PC-9 (cell line): Measurements from ENCODE around the gene SLPI. TPM values are rescaled to one million over a fixed set of nuclear protein-coding genes. Genes with fewer than 3 reads are reported as not detected.

ENCODE experiments used
- Bru-seq: library from RNA; stranded (reverse); fragments of 400-500 nt; gene quantifications from one replicate; lab custom pipeline; 2021; lab: Mats Ljungman, UMichigan
- BruChase-seq, 2 experiments: library from RNA; stranded (reverse); fragments of 400-500 nt; gene quantifications; one replicate each; lab custom pipeline; 2021; lab: Mats Ljungman, UMichigan
- BruUV-seq: library from RNA; stranded (reverse); fragments of 400-500 nt; replicated peaks from 2 replicates; lab custom pipeline; 2021; lab: Mats Ljungman, UMichigan
- CTCF ChIA-PET: fragments of 300-600 bp; sonication (Branson Sonifier 250); formaldehyde crosslinking; loops from one replicate; lab custom pipeline; 2022; ENCODE audit warnings: antibody characterized with exemption; lab: Charles Lee
- POLR2A ChIA-PET: fragments of 300-600 bp; sonication (Branson Sonifier 250); formaldehyde crosslinking; loops from one replicate; lab custom pipeline; 2022; ENCODE audit warnings: antibody characterized with exemption; ENCODE audit not compliant: unreplicated experiment; lab: Charles Lee
- DNase-seq, 2 experiments: peaks; one replicate each; pipeline versions ENCODE4 v3.0.0 to v3.0.0-alpha.2; 2015 to 2022; ENCODE audit warnings: mixed read lengths in 1 of 2
- H2AFZ ChIP-seq: fragments of 200-600 bp; sonication (generic); 2 replicates; pipeline ENCODE4 v1.8.1; 2017; ENCODE audit warnings: antibody characterized with exemption
- H3F3A ChIP-seq: fragments of 200-600 bp; sonication (generic); 2 replicates; pipeline ENCODE4 v1.8.1; 2017; ENCODE audit warnings: antibody characterized with exemption, mild to moderate bottlenecking, low read depth; ENCODE audit not compliant: insufficient read depth
- H3K27ac ChIP-seq: fragments of 200-600 bp; sonication (generic); 2 replicates; pipeline ENCODE4 v1.6.1; 2016; ENCODE audit warnings: mixed run types
- H3K27me3 ChIP-seq: fragments of 200-600 bp; sonication (generic); 2 replicates; pipeline ENCODE4 v1.6.1; 2016; ENCODE audit warnings: low read depth, mixed run types; ENCODE audit not compliant: insufficient read depth
- H3K36me3 ChIP-seq: fragments of 200-600 bp; sonication (generic); 2 replicates; pipeline ENCODE4 v1.6.1; 2016; ENCODE audit warnings: low read depth, mixed run types
- H3K4me1 ChIP-seq: fragments of 200-600 bp; sonication (generic); replicated peaks from 2 replicates; pipeline ENCODE4 v1.6.1; 2016; ENCODE audit warnings: mixed run types; ENCODE audit not compliant: insufficient read depth
- H3K4me2 ChIP-seq: fragments of 200-600 bp; sonication (generic); 2 replicates; pipeline ENCODE4 v1.6.1; 2017; ENCODE audit warnings: mixed run types
- H3K4me3 ChIP-seq: fragments of 200-600 bp; sonication (generic); 2 replicates; pipeline ENCODE4 v1.6.1; 2016; ENCODE audit warnings: mixed run types
- H3K79me2 ChIP-seq: fragments of 200-600 bp; sonication (generic); 2 replicates; pipeline ENCODE4 v1.6.1; 2017; ENCODE audit warnings: low read depth, mixed run types
- H3K9me2 ChIP-seq: fragments of 200-600 bp; sonication (generic); 2 replicates; pipeline ENCODE4 v1.8.1; 2017; ENCODE audit warnings: mild to moderate bottlenecking; ENCODE audit not compliant: insufficient read depth
- H3K9me3 ChIP-seq: fragments of 200-600 bp; sonication (generic); 2 replicates; pipeline ENCODE4 v1.8.1; 2016; ENCODE audit warnings: low read depth; ENCODE audit not compliant: insufficient read depth
- H4K20me1 ChIP-seq: fragments of 200-600 bp; sonication (generic); 2 replicates; pipeline ENCODE4 v1.8.1; 2017; ENCODE audit not compliant: insufficient read depth
- EZH2 ChIP-seq: fragments of 200-600 bp; sonication (generic); IDR thresholded peaks from 2 replicates; pipeline ENCODE4 v1.8.0; 2017; ENCODE audit warnings: antibody characterized with exemption, low read depth
- intact Hi-C: fragments of 100-400 bp; cut with micrococcal nuclease; formaldehyde crosslinking; loops from one replicate; pipeline ENCODE4 v1.10.0; 2022; ENCODE audit not compliant: unreplicated experiment
- long read RNA-seq: library from polyadenylated mRNA; stranded (forward); transcript quantifications from one replicate; pipeline ENCODE4 v2.0.0, GENCODE V29; 2022
- total RNA-seq: library from RNA; stranded (reverse); gene quantifications from 2 replicates; pipeline ENCODE4 v1.2.3, GENCODE V29; 2021
- TF ChIP-seq, protein P1 (sequence below): fragments of 200-600 bp; sonication (generic); conservative IDR thresholded peaks from 2 replicates; pipeline ENCODE4 v1.6.1; 2017; ENCODE audit warnings: mixed run types, antibody characterized with exemption, mild to moderate bottlenecking, moderate library complexity

The SLPI gene, protein sequence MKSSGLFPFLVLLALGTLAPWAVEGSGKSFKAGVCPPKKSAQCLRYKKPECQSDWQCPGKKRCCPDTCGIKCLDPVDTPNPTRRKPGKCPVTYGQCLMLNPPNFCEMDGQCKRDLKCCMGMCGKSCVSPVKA
- total RNA-seq (55.1 and 111 TPM in 2 replicates), Bru-seq, nascent RNA (percentile 81 among the genes with signal in this experiment), BruChase-seq, experiment 1, labeled RNA remaining after a 2-hour chase (percentile 87 among the genes with signal in this experiment), BruChase-seq, experiment 2, labeled RNA remaining after a 6-hour chase (percentile 93 among the genes with signal in this experiment)
- long read RNA-seq, transcript SLPI-201 (4 exons, 596 nt): major isoform, 29 of 44 reads
- long read RNA-seq, partial matches to known transcripts: 10 of 44 reads
- long read RNA-seq, other reads (novel, unspliced or antisense): 5 of 44 reads

DNA sequence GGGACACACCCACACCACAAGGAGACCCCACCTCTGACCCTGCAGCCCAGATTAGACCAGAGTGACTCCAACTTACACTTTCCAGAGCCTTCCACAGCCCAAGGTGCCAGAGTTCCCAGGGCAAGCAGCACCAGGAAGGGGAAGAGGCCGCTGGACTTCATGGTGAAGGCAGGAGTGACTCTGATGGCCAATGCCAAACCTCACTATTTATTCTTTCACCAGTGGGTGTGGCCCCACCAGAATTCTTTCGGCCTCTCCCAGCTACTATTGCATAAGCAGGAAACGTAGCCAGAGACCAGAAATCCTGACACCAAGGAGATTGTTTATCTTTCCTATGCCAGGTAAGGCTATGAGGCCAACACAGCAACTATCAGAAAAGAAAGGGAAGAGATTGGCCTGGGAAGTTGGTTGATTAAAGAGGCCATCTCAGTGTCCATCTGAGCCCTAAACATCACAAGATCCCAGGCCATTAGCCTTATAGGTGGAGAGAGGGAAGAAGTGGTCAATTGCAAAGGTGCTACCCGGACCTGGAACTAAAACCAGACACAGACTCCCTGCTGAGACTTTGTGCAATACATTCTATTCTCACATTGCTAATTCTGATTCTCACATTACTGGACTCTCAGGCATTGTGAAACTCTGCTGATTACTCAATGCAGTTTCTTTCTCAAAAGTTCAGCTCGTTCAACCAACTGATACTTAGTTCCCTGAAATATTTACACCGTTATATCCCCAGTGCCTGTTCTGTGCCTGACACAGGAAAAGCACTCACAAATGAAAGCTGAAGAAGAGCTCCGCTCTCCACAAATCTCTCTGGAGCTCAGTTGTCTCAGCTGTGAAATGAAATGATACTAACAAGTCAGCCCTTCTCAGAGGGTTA lies at the start of gene SLPI:
TSS of gene SLPI (minus strand) at position 182 of the 880 bp plus-strand sequence. CDS start at position 161, 21 bp downstream.
- BruUV-seq: no TSS peak
- Histone ChIP-seq H4K20me1 (peaks cover 5% of the 10 kb centered on the region; the same call in 1 of the 2 replicates), H3F3A (peaks cover 34% of the 10 kb centered on the region), H3K4me2 (peak within 1 kb of the TSS; percentile 99), H3K27me3 (no peaks in the 10 kb centered on the region), H3K36me3 (peaks cover 11% of the 10 kb centered on the region), H3K9me3 (no peaks in the 10 kb centered on the region), H3K4me3 (peak within 1 kb of the TSS; percentile 73), H3K9me2 (no peaks in the 10 kb centered on the region), H2AFZ (peak within 1 kb of the TSS; percentile 73), H3K79me2 (peaks cover 41% of the 10 kb centered on the region), H3K4me1 (peaks cover 71% of the 10 kb centered on the region), H3K27ac (peak within 1 kb of the TSS; percentile 97)
- ChIA-PET POLR2A (interaction anchor here (0.5 to 1.1 kb wide), 6 partner anchors 116 to 509 kb away, joined by 3 to 10 read pairs (median 5); partner anchors contain the start of genes TOMM34 and YWHAB), CTCF (interaction anchor here (1.0 kb wide), 1 partner anchor 211 kb away, joined by 3 read pairs; no protein-coding TSS in a partner anchor)
- intact Hi-C loops: loop anchor here (1.0 kb wide), 3 partner anchors 37 to 525 kb away; no protein-coding TSS in a partner anchor
- TF ChIP-seq EZH2: no peak
- TF ChIP-seq, protein P1, sequence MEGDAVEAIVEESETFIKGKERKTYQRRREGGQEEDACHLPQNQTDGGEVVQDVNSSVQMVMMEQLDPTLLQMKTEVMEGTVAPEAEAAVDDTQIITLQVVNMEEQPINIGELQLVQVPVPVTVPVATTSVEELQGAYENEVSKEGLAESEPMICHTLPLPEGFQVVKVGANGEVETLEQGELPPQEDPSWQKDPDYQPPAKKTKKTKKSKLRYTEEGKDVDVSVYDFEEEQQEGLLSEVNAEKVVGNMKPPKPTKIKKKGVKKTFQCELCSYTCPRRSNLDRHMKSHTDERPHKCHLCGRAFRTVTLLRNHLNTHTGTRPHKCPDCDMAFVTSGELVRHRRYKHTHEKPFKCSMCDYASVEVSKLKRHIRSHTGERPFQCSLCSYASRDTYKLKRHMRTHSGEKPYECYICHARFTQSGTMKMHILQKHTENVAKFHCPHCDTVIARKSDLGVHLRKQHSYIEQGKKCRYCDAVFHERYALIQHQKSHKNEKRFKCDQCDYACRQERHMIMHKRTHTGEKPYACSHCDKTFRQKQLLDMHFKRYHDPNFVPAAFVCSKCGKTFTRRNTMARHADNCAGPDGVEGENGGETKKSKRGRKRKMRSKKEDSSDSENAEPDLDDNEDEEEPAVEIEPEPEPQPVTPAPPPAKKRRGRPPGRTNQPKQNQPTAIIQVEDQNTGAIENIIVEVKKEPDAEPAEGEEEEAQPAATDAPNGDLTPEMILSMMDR: no peak
- peak; percentile 92 to 98 for DNase-seq

DNA sequence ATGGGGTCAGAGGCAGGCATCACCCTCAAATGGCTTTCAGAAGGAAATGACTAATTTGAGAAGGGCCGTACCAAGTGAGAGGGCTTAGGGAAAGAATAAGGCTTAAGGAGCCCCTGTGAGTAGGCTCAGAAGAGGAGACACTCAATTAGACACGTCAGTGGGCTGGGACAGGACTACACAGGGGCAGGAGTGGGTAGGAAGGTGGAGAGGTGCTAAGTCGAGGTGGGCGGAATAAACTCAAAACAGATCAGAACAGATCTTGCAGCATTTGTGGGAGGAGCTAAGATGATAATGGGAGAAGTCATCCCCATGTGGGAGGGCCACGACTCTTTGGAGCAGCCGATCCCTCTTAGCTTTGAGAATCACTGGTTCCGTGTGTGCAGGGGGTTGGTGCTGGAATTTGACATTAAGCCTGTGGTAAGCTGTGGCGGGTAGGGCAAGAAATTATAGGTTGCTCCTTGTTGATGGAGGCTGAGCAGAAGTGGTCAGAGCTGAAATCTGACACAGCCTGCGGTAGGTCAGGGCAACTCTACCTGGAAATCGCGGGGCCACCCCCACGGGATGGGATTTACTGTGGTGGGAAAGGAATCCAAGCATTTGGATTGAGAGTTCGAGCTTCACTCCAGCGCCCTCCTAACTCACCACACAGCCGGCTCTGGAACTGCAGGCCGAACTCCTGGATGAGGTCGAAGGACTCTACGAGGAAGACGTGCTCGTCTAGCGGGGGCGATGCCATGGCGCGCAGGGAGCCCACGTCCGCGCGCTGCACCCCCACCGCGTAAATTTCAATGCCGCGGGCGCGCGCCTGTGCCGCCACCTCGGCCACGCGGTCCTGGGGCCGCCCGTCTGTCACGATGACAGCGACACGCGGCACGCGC lies 49.5 kb upstream of the SLPI start:
- Histone ChIP-seq H3K27ac (no peak overlapping the region), H3K4me1 (no peaks in the 10 kb centered on the region), H3K9me3 (no peaks in the 10 kb centered on the region), H2AFZ (no peak overlapping the region), H3K79me2 (no peaks in the 10 kb centered on the region), H3K9me2 (no peaks in the 10 kb centered on the region), H4K20me1 (no peaks in the 10 kb centered on the region), H3F3A (no peaks in the 10 kb centered on the region), H3K27me3 (no peaks in the 10 kb centered on the region), H3K4me3 (no peak overlapping the region), H3K36me3 (no peaks in the 10 kb centered on the region), H3K4me2 (no peak overlapping the region)
- ChIA-PET POLR2A (interaction anchor here (0.6 kb wide), 2 partner anchors 199 to 258 kb away, joined by 6 to 7 read pairs; no protein-coding TSS in a partner anchor), CTCF (interaction anchor here (1.1 kb wide), 1 partner anchor 10 kb away, joined by 5 read pairs; no protein-coding TSS in a partner anchor)
- intact Hi-C loops: no loop called here
- no peak for DNase-seq
- no peak for TF ChIP-seq EZH2
- TF ChIP-seq, protein P1: no peak
- no TSS peak for BruUV-seq
